HTR-8/SVneo (cell line): Measurements from ENCODE around the gene SLC66A2.

Source experiments
- DNase-seq: peaks from one replicate; pipeline ENCODE4 v3.0.0; 2011; ENCODE audit warnings: low spot score, mixed read lengths; ENCODE audit not compliant: insufficient read length
- FAIRE-seq: peaks from 2 replicates; lab custom pipeline; 2011; peaks lifted over from hg19 to GRCh38; lab: Jason Lieb, UNC

SLC66A2 gene

DNA sequence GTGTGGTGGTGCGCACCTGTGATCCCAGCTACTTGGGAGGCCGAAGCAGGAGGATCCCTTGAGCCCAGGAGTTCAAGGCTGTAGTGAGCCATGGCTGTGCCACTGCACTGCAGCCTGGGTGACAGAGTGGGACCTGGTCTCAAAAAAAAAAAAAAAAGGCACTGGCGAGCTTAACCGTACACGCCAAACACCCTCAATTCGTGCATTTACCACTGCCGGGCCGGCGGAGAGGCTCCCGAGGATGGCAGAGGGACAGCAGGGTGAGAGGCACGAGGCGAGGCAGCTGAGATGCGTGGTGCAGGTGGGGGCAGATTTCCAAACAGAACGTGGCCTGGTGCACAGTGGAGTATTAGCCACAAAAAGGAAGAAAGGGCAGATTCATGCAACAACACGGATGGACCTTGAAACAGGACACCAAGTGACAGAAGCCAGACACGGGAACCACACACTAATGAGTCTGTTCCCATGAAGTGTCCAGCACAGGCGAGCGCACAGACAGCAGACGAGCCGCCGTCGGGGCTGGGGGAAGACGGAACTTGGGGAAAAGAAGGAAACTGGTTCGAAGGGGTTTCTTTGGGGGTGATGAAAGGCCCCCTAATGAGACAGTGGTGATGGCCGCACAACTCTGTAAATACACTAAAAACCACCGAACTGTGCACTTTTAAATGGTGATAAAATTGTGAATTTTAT is 27.4 kb downstream of the SLC66A2 start:
- FAIRE-seq (no peak), DNase-seq (no peak)

DNA sequence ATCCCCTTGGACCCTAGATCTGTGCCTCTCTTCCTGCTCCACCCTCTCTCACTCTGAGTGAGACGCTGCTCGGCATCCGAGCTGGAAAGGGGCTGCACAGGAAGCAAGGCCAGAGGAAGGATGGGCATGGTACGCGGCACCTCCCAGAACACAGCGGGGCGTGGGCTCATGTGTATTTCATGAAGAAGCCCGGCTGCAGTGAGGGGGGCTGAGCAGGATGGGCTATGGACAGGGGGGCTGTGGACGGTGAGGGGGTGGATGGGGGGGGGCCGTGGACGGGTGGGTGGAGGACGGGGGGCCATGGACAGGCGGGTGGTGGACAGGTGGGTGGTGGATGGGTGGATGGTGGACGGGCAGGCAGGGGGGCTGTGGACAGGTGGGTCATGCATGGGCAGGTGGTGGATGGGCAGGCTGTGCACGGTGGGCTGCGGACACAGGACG is 28.5 kb downstream of the SLC66A2 start:
- no peak for DNase-seq
- no peak for FAIRE-seq

DNA sequence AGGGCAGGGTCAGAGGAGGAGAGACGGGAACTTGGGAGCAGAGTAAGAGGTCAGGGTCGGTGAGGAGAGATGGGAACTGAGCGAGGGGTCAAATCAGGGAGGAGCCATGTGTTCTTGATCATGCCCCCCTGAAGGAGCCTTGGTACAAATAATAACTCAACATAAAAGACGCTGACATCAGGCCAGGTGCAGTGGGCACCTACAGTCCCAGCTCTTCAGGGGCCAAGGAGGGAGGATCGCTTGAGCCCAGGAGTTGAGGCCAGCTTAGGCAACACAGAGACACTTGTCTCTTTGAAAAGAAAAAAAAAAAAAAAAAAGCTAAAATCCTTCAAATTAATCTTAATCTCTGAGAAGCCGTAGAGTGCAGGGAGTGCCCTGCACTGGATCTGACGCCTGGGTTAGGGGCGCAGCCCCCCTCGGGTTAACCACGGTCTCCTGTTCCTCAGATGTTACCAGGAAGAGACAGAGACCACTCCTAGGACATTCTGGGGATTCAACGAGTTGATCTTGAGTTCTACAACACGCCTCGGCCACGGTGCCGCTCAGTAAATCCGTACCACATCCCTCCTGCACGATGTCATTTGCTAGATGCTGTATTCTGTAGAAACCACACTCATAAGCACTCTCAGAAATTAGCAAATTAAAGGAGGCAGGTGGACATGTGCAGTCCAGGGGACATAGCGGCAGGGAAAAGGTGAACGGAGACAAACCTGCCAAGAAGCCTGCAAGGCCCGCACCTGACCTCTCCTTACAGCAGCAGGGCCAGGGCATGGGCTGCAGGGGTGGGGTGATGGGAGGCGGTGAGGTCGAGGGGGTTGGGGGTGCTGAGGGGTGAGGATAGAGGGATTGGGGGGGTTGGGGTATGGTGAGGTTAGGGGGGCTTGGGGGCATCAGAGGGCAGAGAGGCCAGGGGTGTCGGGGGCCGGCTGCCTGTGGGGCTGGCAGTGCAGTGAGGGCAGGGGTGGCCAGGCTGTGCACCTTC is 29.2 kb downstream of the SLC66A2 start:
- FAIRE-seq (no peak), DNase-seq (no peak)

DNA sequence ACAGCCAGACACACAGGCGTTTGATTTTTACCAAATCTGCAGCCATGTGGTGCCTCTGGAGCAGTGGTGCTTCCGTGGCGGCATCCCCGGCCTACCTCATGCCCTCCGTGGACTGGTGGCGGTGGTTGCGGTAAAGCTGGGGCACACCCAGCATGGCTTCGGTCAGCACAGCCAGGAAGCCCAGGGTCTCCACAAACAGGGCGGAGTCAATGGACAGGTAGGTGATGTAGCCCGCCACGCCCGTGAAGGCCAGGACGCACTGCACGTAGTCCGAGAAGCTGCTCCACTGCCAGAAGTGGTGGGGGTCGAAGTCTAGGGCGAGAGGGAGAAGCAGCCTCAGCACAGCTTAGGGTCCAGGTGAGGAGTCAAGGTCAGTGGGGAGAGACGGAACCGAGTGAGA is 32.4 kb downstream of the SLC66A2 start:
- no peak for DNase-seq
- no peak for FAIRE-seq

DNA sequence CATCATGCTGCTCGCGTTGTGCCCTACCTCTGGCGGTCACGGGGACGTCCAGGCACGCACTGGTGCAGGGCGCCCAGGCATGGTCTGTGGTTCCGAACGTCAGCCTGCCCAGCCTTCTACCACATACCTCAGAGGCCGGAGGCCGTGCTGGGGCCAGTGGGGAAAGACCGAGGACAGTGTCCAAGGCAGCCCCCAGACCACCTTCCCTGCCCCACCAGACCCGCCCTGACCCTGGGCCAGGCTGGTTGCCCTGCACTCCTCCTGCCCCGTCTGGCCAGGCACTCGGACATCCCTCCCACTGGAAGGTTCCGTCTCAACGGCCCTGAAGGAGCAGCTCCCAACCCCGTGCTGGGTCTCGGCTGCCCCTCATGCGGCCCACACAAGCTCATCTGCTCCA is 32.8 kb downstream of the SLC66A2 start:
- DNase-seq (no peak), FAIRE-seq (no peak)

DNA sequence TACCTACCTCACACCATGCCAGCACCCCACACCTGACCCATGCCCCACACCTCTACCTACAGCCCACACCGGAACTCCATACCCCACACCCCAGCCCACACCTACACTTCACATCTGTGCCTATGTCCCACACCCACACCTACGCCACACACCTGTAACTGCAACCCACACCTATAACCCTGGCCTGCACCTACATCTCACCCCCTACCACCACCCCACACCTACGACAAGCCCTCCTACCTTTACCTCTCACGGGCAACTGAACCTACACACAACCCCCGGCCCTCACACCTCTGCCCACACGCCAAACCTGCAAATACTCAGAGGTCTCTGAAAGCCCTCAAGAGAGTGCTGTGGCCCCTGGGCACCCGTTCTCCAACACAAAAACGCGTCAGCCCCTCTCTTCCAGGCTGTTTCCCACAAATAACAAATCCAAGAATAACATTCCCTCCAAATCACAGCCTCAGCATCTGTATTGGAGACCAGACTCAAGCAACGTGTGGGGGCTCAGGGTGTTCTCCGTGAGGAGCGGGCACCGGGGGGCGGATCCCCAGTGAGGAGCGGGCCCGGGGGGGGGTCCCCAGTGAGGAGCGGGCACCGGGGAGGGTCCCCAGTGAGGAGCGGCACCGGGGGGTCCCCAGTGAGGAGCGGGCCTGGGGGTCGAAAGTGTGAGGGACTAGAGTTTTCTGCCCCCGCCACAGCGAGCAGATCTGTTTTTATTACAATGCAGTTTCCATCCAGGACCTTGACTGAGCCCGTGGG is 33.4 kb downstream of the SLC66A2 start:
- DNase-seq (no peak), FAIRE-seq (no peak)

DNA sequence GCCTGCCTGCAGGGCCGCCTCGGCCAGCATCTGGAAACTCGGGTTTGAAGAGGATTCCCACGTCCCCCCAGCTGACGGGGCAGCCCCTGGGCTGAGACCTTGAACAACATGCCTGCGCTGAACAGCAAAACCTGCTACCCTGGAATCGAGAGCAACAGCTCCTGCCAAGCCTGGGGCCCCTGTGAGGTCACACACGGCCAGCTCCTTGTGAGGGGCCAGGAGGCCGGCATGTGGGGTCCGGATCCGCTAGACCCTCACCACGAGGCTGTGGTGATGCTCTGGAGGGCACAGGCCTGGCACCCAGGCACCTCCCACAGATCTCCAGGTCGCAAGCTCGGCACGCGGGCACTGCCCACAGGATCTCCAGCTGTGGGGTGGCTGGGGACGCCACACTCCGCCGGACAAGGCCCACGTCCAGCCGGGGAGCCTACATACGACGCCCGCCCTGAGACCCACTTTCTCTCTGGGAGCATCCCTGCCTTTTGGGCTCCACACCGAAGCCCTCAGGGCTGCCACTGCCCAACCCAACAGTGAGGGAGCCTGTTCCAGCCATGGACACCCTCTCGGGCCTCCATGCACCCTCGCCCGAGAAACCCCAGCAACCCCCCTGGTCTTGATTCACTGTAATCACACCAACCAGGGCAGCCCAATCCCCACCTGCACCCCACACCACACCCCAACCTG is 34.1 kb downstream of the SLC66A2 start:
- FAIRE-seq (no peak), DNase-seq (no peak)

DNA sequence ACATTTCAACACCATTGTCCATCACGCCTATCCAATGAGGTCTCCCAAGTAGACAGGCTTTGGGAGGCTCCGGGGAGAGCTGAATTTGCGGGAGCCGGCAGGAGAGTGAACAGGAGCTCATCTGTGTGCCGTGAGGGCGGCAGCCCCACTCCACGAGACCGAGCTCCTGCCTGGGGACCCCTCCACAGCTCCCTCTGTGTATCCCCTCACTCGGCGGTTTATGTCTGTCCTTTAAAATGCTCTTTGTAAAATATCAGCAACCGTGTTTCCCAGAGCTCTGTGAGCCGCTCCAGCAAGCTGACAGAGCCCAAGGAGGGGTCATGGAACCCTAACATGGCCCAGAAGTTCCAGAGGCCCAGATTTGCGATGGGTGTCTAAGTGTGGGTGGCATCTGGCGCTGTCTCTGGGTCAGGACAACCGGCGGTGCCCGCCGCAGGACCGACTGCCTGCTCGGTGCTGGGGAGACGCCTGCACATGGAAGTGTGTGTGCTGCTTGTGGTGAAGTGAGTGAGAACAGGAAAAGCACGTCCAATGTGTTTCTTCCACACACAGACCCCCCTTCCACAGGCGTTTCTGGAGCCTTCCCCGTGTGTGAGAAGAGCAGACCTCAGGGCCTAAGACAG is 34.8 kb downstream of the SLC66A2 start:
- FAIRE-seq (no peak), DNase-seq (no peak)

DNA sequence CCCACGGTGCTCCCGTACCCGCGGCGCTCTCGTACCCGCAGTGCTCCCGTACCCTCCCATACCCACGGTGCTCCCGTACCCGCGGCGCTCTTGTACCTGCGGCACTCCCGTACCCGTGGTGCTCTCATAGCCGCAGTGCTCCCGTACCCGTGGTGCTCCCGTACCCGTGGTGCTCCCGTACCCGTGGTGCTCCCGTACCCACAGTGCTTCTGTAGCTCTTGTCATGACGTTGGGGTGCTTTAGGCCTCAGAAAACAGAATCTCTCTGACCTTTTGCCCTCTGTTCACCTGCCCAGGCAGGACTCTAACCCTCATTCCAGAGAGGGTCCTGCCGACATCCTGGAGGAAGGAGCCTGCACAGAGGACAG is 35.3 kb downstream of the SLC66A2 start:
- DNase-seq (no peak), FAIRE-seq (no peak)

DNA sequence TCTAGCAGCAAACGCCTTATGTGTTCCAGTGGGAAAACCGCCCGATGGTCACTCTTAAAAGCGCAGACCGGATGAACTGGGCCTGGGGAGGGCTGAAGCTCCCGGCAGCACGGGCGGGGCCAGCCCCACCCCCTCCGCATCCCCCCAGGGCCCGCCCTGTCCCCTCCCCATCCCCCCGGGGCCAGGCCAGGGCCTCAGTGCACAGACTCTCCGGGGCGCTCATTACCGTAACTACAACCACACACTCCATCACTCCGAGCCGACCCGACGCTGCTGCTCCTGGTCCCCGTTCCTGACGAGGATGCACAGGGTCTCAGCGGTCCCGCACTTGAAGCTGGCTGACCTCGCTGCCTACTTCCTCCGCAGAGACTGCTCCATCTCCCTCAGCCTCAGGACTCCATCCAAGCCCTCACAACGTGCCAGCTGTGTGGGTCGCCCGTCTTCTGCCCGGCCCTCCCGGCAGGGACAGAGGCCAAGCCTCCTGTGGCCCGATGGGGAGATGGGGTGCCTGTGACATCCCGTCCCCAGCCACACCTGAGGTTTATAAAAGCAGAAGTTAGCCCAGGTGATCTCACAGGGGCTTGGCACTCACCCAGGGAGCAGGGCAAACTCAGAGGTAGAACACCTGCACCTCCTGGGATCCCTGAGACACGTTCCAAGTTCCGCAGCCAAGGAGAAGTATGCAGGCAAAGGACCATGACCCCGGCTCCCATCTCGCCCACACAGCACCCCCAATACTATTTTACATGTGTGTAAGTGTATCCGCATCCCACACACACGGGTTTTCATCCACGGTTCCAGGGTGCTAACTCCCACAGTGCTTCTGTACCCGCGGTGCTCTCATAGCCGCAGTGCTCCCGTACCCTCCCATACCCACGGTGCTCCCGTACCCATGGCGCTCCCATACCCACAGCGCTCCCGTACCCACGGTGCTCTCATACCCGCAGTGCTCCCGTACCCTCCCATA is 36.0 kb downstream of the SLC66A2 start:
- no peak for FAIRE-seq

DNA sequence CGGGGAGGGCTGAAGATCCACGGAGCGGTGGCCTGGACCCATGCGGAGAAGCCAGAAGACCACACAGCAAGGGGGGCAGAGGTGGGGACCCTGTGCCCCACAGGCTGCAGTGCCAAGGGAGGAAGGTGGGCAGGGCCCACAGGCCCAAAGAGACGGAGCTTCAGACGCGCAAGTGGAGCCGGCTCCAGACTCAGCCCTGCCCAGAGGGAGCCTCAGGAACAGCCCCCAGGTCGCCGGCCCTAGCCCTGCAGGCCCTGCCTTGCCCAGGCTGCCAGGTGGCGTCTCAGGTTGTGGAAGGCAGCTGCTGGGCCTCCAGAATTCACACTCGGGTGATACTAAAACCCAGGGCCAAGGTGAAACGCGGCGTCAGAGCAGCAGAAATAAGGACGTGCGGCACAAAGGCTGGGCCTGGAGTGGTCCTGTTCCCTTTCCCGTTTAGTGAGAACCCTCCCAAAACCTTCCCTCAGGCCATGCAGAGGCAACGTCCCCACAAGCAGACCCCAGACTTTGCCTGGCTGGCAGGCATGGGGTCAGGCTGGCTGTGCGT is 36.8 kb downstream of the SLC66A2 start:
- FAIRE-seq = no peak
- DNase-seq = no peak

More for the DNA sequence above, 36.0 kb downstream of the SLC66A2 start:
- no peak for DNase-seq

DNA sequence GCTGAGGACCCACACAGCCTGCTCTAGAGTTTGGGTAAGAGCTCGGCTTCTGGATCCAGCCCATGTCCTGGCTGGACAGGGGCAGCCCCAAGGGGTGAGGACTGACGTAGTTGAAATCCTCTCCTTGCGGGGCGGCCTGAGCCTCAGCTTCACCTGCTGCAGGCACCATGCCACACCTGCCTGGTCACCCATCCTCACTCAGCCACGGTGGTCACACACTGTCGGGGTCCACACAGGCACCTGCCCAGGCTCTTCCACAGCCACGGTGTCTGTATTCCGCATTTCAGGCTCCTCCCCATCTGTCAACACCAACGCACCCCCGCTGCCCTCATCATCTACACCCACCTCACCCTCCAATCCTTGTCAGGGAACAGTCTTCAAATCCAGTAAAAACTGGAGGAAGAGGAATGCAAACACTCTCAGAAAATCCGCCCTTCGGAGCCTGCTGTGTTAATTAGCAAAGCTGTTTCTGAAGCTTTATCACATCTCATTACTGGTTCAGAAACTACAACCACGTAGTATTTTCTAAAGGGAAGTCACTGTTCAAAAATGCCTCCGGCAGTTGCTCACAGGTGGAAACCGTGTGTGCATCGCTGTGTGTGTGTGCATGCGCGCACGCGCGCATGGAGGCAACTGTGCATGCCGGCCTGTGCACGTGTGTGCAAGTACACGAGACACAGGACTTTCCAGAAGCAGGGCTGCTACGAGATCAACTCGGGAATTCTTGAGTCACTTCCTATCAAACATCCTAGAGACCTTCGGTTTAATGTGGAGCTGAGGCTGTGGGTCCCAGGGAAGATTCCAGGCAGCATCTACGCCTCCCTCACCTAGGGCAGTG is 38.2 kb downstream of the SLC66A2 start:
- DNase-seq = no peak
- no peak for FAIRE-seq

DNA sequence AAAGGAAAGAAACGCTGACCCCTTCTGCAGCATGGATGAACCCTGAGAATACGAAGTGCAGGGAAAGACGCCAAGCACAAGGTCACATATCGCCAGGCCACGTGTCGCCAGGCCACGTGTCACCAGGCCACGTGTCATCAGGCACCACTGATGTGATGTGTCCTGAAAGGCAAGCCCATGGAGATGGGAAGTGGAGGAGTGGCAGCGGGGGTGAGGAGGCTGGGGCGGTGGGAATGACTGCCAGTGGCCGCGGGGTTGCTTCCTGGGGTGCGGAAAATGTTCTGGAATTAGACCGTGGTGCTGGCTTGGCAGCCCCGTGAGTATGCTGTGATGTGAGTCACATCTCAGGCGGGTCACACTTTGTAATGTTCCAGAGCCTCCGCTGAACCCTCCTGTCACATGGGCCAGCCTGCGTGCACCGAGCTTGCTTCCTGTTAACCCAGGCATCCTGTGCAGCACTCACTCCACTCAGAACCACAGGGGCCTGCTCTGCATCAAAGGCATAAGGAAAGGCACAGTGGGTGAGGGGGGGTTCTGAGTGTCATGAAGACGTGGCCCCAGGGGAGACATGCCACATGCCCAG is 39.0 kb downstream of the SLC66A2 start:
- DNase-seq (no peak), FAIRE-seq (no peak)

DNA sequence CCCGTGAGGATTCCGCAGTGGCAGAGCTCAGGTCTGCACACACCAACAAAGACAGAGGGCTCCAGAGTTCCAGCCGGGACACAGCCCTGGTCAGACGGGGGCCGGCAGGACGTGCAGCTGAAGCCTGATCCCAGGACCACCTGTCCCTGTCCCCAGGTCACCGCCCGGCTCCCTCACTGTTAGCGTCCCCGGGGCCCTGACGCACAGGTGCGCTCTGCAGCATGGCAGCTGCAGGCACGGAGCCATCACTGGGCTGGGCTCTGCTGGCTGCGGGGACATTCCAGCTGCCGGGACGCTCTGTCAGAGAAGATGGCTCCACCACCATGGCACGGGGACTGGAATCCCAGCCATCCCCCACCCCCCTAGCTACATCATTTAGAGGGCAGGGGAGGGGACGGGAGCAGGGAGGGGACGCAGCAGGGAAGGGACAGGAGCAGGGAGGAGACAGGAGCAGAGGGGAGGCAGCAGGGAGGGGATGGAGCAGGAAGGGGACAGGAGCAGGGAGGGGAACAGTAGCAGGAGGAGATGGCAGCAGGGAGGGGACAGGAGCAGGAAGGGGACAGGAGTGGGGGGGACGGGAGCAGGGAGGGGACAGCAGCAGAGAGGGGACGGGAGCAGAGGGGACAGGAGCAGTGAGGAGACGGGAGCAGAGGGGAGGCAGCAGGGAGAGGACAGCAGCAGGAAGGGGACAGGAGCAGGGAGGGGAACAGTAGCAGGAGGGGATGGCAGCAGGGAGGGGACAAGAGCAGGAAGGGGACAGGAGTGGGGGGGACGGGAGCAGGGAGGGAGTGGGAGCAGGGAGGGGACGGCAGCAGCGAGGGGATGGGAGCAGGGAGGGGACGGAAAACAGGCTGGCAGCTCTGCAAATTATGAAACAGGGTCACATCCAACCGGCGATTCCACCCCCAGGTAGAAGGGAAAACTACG is 39.8 kb downstream of the SLC66A2 start:
- no peak for FAIRE-seq
- no peak for DNase-seq

DNA sequence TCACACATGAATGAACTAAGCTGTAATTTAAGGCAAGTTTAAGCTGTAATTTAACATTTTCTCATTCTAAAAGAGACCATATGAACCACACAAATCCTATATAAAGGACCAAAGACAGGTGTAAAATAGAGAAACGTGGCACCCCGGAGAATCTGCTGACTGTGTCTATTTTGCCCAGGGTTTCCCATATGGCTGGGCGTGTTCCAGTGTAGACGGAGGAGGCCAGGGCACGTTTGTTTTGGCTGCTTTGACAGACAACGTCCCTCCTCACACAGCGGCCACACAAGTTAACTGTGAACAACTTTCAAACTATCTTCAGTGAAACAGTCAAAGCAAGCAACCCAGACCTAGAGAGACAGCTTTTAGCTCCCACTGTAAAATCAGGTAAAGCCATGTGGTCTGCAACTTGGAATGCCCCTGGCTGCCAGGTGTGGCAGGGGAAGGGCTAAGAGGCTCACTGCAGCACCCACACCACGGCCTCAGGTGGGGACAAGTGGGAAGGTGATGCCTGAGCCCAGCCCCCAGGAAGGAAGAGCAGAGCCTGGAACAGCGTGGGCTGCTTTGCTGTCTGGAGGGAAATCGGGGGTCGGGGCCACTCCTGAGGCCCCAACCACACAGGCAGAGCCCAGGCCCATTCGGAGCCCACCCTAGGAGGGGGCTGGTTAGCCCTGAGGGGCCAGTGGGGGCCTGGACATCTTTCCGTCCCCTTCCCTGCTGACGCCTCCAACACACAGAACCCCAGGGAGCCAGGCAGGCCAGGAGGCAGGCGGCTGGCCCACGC is 40.7 kb downstream of the SLC66A2 start:
- FAIRE-seq = no peak
- DNase-seq = no peak
